NCI-H1694 (cell line): Measurements from ENCODE around the gene SLC29A1.

Experiments used
- DNase-seq: peaks from one replicate; lab custom pipeline; 2025; lab: John Stamatoyannopoulos, UW

SLC29A1 gene

DNA sequence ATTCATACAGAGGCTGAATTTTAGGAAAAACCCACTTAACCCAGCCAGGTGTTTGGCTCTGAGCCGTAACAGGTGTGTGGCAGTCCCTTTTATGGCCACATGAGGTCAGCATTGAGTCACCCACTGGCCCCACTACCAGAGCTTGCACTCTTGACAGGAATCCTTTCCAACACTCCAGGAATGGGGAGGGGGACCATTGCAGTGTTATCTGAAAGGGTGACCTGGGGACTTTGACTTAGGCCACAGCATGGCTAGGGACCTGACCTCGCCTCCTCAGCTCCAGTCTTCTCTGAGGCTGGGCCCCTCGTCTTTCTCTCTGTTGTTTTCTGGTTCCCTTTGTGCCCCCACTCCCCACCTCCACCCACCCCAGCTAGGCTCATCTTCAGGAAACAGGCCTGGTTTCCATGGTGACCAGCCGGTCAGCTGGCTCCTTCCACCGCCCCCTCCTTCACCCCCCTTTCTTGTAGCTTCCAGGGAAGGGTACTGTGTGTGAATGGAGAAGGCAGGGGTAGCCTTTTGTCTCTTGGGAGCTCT lies 44.8 kb downstream of the SLC29A1 start:
- DNase-seq = peak; percentile 30

DNA sequence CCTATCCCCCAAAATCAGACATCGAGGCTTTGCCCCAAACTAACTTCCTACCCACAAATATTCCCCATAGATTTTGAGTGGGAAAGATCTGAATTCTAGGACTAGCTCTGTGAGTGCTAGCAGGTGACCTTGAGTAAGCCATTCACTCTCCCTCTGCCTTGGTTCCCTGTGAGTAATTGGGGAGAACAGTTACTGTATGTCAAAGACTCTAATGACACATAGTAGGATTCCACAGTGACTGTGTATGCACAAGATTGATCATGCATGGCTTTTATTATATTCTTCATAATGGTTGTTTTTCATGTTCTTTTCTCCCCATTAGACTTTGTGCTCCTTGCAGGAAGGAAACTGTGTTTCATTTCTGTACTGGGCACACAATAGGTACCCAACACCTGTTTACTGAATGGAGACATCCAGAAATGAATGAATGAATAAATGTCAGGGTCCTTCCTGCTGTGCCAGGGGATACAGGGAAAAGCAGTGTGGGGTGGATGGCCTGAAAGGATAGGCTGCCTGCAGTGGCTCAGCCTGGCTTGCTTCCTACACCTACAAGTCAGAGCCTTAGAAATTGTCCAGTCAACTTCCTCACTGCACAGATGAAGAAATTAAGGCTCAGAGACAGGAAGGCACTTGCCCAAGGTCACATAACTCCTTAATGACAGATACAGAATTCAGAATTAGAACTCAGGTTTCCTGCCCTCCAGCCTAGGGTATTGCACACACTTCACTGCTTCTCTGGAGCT lies 46.0 kb downstream of the SLC29A1 start:
- no peak for DNase-seq

DNA sequence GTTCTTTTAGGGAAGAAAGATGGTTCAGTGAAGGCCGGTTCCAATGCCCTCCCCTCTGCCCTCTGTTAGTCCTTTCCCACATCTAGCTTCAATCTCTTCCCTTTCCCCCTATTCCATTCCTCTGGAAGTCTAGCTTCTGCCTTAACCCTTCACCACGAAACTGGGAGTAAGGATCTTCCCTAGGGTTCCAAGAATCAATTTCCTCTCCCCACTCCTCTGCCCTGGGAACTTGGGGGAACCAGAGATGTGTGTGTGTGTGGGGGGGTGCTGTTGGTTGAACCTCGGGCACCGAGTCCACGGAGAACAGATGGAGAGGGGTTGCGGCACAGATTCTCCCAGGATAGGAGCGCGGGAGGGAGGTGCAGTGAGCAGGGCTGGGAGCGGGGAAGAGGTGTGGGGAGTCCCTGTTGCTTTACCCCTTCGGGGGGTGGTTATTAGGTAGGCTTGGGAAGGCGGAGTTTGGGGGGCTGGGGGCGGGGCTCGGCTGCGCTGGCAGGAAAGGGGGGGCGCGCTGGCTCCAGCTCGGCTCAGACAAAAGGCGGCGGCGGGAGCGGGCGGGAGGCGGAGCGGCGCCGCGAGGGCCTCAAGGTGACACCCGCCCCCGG lies 46.6 kb downstream of the SLC29A1 start, which contains the start of gene TMEM151B:
TMEM151B (plus strand) TSS at position 530 of the 605 bp plus-strand sequence. CDS start 293 bp downstream, outside the sequence.
- DNase-seq = no peak

DNA sequence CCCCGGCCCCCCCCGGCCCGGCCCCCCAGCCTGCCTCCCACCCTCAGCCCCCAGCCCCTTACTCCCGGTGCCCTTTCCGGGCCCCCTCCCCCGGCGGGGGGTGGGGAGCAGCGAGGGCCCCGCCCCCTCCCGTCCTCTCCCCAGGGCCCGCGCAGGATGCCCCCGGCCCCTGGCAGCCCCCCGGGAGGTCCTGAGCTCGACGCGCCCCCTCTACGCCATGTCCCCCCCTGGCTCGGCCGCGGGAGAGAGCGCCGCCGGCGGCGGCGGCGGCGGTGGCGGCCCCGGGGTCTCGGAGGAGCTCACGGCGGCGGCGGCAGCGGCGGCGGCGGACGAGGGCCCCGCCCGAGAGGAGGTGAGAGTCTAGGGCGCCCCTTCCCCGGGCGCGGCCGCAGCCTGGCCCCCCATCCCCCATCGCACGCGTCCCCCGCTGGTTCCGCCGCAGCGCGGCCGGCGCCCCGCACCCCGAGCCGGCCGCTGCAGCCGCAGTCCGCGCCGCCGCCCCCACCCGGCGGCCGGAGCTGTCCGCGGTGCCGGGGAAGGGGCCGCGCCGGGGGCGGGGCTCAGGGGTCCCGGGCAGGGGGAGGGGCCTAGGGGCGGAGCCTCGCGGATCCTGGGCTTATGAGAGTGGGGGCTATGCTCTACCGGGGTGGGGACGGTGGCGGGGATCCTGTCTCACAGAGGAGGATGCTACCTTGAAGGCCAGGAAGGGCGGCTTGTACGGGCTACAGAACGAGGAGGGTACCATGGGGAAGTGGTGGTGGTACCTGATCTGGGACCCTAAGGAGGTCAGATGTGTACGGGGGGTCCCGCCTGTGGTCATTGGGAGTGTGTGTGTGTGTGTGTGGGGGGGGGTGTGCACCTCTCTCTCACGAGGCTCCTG lies 47.4 kb downstream of the SLC29A1 start:
- DNase-seq = peak; percentile 26

DNA sequence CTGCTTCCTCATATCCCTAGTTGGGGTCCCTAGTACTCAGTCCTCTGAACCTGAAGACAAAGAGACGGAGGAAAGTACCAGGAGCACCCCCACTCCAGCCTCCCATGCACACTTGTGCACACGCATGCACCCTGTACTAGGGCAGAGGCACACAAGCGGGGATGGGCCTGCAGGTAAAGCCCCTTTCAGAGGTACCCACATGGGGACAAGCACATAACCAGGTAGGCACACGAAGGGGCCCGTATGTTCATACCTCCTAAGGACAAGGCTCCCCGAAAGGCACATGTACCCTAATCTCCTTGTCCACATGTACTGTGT lies 48.0 kb downstream of the SLC29A1 start:
- DNase-seq = no peak

DNA sequence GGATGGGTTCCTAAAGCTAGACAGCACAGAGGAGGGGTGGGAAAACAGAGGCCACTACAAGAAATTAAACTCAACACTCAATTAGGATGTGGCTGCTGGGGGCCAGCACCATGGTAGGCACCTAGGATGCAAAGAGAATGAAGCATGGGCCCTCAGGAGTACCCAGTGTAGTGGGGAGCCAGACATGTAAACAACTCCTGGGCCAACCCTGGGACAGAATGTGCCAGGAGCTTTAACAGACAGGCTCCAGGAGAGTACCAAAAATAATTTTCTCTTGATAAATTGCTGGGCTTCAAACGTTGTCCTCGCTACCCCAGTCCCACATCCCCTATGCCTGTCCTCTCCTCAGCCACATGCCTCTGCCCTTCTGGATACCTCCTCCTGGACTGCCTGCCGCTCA lies 48.5 kb downstream of the SLC29A1 start:
- no peak for DNase-seq

DNA sequence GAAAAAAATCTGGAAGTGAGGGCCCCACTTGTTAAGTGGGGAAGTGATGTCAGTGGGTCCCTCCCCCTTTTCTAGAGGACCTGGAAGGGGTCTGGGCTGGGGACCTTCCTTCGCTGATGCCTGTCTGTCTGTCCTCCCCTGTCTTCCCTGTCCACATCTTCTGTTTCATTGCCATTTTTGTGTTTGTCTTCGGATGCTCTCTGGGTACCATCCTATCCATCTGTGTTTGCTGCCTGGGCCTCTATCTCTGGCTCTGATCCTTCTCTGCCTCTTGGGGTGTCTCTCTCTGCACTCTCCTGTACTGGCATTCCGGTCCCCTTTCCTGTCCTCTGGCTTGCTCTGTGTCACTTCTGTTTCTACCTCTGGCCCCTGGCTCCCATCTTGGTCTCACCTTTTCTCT lies 49.1 kb downstream of the SLC29A1 start:
- no peak for DNase-seq

DNA sequence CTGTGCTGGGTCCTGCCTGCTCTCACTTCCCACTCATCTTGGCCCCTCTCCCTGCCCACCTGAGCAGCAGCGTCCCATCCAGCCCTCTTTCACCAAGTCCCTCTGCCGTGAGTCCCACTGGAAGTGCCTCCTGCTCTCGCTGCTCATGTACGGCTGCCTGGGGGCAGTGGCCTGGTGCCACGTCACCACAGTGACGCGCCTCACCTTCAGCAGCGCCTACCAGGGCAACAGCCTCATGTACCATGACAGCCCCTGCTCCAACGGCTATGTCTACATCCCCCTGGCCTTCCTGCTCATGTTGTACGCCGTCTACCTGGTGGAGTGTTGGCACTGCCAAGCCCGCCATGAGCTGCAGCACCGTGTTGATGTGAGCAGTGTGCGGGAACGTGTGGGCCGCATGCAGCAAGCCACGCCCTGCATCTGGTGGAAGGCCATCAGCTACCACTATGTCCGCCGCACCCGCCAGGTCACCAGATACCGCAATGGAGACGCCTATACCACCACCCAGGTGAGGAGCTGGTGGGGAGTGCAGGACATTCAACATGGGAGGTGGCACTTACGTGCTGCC lies 49.7 kb downstream of the SLC29A1 start:
- no peak for DNase-seq

DNA sequence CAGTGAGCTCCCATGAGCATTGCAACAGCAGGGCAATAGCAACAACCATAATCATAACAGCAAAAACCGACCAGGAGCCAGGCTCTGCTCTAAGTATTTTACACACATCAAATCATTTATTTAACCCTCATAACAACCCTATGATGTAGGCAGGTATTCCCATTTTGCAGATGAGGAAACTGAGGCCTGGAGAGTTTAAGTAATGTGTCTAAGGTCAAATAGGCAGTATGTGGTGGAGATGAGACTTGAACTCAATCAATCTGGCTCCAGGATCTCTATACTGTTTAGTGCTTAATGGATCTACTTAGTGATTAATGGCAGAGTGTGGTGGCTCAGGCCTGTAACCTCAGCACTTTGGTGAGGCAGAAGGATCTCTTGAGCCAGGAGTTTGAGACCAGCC lies 50.2 kb downstream of the SLC29A1 start:
- no peak for DNase-seq

DNA sequence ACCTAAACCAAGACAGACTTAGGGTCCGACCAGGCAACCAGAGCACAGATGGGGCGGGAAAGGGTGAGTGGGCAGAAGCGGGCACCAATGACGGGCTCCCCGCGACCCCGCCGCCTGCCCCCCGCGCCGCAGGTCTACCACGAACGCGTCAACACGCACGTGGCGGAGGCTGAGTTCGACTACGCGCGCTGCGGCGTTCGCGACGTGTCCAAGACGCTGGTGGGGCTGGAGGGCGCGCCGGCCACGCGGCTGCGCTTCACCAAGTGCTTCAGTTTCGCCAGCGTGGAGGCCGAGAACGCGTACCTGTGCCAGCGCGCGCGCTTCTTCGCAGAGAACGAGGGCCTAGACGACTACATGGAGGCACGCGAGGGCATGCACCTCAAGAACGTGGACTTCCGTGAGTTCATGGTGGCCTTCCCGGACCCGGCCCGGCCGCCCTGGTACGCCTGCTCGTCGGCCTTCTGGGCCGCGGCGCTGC lies 51.9 kb downstream of the SLC29A1 start:
- no peak for DNase-seq

DNA sequence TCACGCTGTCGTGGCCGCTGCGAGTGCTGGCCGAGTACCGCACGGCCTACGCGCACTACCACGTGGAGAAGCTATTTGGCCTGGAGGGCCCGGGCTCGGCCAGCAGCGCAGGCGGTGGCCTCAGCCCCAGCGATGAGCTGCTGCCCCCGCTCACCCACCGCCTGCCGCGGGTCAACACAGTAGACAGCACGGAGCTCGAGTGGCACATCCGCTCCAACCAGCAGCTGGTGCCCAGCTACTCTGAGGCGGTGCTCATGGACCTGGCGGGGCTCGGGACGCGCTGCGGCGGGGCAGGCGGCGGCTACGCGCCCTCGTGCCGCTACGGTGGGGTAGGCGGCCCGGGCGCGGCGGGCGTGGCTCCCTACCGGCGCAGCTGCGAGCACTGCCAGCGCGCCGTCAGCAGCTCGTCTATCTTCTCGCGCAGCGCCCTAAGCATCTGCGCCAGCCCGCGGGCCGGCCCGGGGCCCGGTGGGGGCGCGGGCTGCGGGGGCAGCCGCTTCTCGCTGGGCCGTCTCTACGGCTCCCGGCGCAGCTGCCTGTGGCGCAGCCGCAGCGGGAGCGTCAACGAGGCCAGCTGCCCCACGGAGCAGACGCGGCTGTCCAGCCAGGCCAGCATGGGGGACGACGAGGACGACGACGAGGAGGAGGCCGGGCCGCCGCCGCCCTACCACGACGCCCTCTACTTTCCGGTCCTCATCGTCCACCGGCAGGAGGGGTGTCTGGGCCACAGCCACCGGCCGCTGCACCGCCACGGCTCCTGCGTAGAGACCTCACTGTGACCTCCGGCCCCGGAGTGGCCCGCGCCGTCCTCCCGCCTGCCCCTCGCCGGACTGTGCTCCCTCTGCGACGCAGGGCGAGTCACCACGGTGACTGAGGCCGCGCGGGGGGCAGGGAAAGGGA lies 52.6 kb downstream of the SLC29A1 start:
- no peak for DNase-seq

DNA sequence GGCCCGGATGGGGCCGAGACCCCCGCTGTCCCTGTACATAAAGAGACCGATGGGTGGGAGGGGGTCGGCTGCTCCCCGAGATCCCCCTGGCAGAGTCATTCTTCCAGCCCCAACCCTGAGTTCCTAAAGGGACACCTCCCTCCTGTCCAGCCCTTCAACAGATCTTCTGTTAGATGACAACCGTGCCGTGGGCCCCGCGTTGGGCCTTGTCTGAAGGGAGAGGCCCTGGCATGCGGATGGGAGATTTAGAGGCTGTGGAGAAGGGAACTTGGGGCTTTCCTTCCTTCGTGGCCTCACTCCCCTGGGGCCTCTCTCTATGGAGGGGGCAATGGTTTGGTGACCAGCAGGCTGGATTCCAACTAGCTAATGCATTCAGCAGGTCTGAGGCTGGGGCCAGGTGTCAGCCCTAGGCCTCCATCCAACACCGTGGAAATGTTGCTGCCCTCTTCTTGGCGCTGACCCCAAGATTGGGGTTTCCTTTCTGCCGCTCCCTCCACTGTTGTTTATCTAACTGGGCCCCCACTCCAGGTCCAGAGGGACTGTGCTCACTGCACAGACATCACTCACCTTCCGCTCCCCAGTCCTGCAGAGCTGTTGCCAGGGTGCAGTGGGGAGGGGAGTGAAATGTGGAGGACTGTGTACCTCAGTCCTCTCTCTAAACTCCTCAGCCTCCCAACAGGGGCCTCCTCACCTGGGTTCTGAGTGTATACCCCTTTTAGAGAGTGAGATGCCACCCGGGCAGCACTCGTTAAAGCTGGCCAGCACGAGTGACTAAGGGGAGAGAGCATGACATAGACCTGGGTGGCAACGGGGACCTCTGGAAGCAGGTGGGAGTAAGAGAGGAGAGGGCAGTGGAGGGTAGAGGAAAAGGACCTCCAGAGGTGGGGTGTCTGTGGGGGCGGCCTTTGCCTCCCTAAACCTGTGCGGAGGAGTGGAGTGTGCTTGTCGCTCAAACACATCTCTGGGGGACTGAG lies 53.6 kb downstream of the SLC29A1 start:
- no peak for DNase-seq

DNA sequence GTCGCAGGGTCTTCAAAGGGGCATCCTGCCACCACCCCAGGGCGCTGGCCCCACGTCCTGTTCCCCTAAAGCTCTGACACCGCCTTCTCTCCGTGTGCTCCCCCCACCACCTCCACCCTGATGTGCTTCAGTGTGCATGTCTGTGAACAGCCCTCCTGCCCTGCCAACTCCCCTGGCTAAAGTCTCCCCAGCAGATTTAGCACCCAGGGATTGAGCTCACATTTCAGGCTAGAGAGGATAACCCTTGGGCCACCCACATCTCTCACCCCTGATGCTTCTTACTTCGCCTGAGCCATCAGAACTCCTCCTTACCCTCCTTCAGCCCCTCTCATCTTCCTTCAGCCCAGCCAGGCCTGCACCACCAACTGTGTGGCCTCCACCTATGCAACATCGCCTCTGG lies 54.4 kb downstream of the SLC29A1 start:
- no peak for DNase-seq

DNA sequence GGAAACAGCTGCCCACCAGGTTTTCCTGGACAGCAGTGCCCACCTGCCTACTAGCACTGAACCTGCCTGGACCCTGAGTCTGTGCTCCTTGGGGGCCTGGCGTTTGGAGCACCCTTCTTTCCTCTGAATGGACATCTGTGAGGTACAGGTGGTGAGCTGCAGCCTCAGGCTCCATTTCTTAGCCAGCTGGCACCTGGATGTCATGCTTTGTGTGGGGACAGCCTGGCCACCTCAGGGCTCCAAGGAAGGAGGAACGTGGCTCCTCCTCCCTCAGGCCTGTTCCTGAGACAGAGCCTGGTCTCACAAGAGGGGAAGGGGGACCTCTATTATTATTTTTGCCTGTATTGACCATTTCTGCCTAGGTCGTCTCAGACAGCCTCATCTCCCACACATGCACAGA lies 54.9 kb downstream of the SLC29A1 start:
- no peak for DNase-seq

DNA sequence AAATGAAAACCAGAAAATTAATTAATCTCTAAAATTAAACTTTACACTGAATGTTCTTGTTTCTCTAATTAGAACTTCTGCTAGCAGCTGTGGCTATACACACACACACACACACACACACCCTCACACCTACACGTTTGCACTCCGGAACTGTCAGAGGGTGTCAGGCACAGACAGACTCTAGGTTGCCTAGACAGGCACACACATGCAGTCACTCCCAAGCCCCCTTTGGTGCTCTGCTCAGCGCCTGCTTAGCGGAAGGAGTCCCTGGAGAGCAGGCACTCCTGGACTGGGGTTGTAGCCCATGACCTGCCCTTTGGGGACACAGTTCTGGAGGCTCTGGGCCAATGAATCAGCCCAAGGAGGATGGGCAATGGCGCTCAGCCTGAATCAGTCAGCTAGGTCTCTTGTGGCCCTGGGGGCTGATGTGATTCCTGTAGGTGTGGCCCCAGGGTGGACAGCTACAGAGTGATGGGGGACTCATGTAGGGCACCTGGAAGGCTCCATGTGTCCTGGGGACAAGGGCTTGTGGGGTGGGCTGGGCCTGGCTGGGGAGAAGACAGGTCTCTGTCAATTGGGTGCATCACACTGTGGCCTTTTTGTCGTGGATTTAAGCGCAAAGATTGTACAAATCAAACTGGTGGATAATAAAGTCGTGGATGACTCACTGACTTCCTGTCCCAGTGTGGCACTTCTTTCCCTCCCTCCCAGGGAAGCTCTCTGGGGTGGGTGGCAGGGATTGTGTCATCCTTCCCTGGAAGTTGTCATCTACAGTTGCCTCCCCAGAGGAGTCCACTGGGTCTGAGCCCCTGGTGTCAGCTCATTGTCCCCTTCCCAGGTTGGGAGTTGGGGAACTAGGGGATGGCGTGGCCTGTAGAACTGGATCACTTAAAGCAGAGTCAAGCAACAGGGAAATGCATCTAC lies 55.6 kb downstream of the SLC29A1 start:
- DNase-seq = no peak
